Progenitor cell of endocrine pancreas (in vitro differentiated cells): Measurements from ENCODE around the gene RFC2. TPM values are rescaled to one million over a fixed set of nuclear protein-coding genes. Genes with fewer than 3 reads are reported as not detected.
"Not testable (repeated sequence)": the region's sequence is repeated elsewhere in the genome, so short reads cannot be mapped to it uniquely, and the experiment has no call there.

Source experiments
- DNase-seq: peaks from one replicate; pipeline ENCODE4 v3.0.0; 2021; ENCODE audit warnings: low spot score; ENCODE audit not compliant: unreplicated experiment
- H3K27ac Mint-ChIP-seq: 2 replicates; pipeline ENCODE4 v1.8.0; 2021; ENCODE audit warnings: mild to moderate bottlenecking, moderate library complexity, mixed read lengths
- H3K27me3 Mint-ChIP-seq: 2 replicates; pipeline ENCODE4 v1.8.0; 2021; ENCODE audit warnings: mixed read lengths
- H3K36me3 Mint-ChIP-seq: 2 replicates; pipeline ENCODE4 v1.8.0; 2022; ENCODE audit warnings: mixed read lengths; ENCODE audit not compliant: insufficient read depth
- H3K4me1 Mint-ChIP-seq: 2 replicates; pipeline ENCODE4 v1.8.0; 2021; ENCODE audit warnings: low read depth, mixed read lengths
- H3K4me3 Mint-ChIP-seq: 2 replicates; pipeline ENCODE4 v1.8.0; 2021; ENCODE audit warnings: low read depth, mild to moderate bottlenecking, moderate library complexity, mixed read lengths
- H3K9me3 Mint-ChIP-seq: 2 replicates; pipeline ENCODE4 v1.8.0; 2021; ENCODE audit warnings: low read depth, mixed read lengths
- total RNA-seq: library from RNA; stranded (reverse); gene quantifications from 2 replicates; pipeline ENCODE4 v1.2.1, GENCODE V29; 2021
- TF ChIP-seq, protein P1 (sequence below): fragments of 200-600 bp; sonication (generic); IDR thresholded peaks from one replicate; pipeline ENCODE4 v1.5.0; 2021; ENCODE audit warnings: antibody characterized with exemption, mild to moderate bottlenecking; ENCODE audit not compliant: unreplicated experiment

Gene RFC2
- total RNA-seq, 1 donor from 2014 or later, result 42.1 TPM

DNA sequence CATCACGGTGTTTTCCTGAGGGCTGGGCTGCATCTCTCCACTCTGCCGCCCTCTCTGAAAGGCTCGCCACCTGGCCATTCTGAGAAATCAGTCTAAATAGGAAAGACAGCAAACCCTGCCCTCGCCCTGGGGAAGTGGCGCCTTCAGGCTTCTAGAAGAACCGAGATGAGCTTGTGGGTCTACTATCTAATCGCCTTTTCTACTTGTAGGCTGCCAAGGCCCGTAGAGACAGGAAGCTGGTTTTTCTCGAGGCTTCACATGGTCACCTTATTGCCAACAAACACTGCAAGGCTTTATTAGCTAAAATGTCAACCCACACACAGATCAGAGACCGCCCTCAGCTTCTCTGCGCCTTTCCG lies 23.0 kb downstream of the RFC2 start:
- Mint-ChIP-seq H3K4me3 (no peak overlapping the region), H3K27ac (no peak overlapping the region), H3K36me3 (peaks cover 26% of the 10 kb centered on the region), H3K27me3 (no peaks in the 10 kb centered on the region), H3K4me1 (peaks cover 13% of the 10 kb centered on the region), H3K9me3 (no peaks in the 10 kb centered on the region)
- TF ChIP-seq, protein P1, sequence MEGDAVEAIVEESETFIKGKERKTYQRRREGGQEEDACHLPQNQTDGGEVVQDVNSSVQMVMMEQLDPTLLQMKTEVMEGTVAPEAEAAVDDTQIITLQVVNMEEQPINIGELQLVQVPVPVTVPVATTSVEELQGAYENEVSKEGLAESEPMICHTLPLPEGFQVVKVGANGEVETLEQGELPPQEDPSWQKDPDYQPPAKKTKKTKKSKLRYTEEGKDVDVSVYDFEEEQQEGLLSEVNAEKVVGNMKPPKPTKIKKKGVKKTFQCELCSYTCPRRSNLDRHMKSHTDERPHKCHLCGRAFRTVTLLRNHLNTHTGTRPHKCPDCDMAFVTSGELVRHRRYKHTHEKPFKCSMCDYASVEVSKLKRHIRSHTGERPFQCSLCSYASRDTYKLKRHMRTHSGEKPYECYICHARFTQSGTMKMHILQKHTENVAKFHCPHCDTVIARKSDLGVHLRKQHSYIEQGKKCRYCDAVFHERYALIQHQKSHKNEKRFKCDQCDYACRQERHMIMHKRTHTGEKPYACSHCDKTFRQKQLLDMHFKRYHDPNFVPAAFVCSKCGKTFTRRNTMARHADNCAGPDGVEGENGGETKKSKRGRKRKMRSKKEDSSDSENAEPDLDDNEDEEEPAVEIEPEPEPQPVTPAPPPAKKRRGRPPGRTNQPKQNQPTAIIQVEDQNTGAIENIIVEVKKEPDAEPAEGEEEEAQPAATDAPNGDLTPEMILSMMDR, result no peak
- no peak for DNase-seq

GRCh38 chr7:74230446-74231231 lies 23.6 kb downstream of the RFC2 start:
- peaks cover 26% of the 10 kb centered on the region for H3K36me3 Mint-ChIP-seq
- DNase-seq, result no peak
- H3K27me3 Mint-ChIP-seq, result no peaks in the 10 kb centered on the region
- peaks cover 13% of the 10 kb centered on the region for H3K4me1 Mint-ChIP-seq
- no peak overlapping the region for H3K4me3 Mint-ChIP-seq
- no peak overlapping the region for H3K27ac Mint-ChIP-seq
- no peaks in the 10 kb centered on the region for H3K9me3 Mint-ChIP-seq
- TF ChIP-seq, protein P1, result no peak

- DNase-seq, result no peak
- TF ChIP-seq, protein P1, result no peak
- H3K4me3 Mint-ChIP-seq, result no peak overlapping the region
- peaks cover 22% of the 10 kb centered on the region for H3K36me3 Mint-ChIP-seq
- peaks cover 7% of the 10 kb centered on the region for H3K4me1 Mint-ChIP-seq
- no peak overlapping the region for H3K27ac Mint-ChIP-seq
- H3K27me3 Mint-ChIP-seq, result no peaks in the 10 kb centered on the region
- H3K9me3 Mint-ChIP-seq, result no peaks in the 10 kb centered on the region
Measured at GRCh38 chr7:74228951-74229900, 25.0 kb downstream of the RFC2 start.

DNA sequence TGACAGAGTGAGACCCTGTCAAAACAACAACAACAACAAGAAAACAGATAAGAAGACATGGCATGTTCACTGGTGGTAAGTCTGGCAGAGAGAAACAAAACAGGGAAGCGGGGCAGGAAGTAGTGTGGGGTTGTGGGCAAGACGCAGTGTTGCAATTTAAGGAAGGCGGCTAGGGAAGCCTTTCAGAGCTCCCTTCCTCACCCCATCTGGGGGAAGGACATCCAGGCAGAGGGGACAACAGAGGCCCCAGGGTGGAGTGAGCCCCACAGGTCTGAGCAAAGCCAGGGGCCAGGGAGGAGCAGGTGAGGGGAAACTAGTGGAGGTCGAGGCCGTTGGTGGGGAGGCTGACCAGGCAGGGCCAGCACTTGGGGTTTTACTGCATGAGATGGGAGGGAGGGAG lies 27.6 kb downstream of the RFC2 start:
- Mint-ChIP-seq H3K4me3 (no peak overlapping the region), H3K36me3 (peaks cover 22% of the 10 kb centered on the region), H3K27me3 (no peaks in the 10 kb centered on the region), H3K9me3 (no peaks in the 10 kb centered on the region), H3K4me1 (no peaks in the 10 kb centered on the region), H3K27ac (no peak overlapping the region)
- DNase-seq, result no peak
- TF ChIP-seq, protein P1, result no peak

DNA sequence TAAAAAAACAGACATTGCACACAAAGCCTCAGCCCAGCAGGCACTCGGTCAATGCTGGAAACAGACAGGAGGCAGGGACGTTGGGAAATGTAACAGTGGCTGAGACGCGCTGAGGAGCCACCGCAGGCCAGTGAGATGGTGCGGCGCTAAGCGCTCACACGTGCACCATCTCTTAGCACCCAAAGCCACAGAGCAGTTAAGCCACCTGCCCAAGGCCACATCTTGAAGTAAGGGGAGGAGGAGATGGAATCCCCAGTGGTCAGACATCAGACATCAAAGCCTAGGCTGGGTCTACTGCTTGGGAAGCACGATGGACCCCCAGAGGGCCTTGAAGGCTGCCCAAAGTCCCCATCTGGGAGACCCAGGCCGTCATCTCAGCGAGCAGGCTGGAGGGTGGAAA lies 28.8 kb downstream of the RFC2 start:
- no peak for DNase-seq
- H3K36me3 Mint-ChIP-seq, result peaks cover 15% of the 10 kb centered on the region
- H3K9me3 Mint-ChIP-seq, result no peaks in the 10 kb centered on the region
- TF ChIP-seq, protein P1, result no peak
- no peak overlapping the region for H3K4me3 Mint-ChIP-seq
- no peaks in the 10 kb centered on the region for H3K4me1 Mint-ChIP-seq
- H3K27ac Mint-ChIP-seq, result no peak overlapping the region
- H3K27me3 Mint-ChIP-seq, result no peaks in the 10 kb centered on the region

GRCh38 chr7:74224907-74225306 lies 29.3 kb downstream of the RFC2 start:
- DNase-seq, H3K27ac Mint-ChIP-seq, H3K4me1 Mint-ChIP-seq: not testable (repeated sequence)

More at GRCh38 chr7:74224907-74225306, 29.3 kb downstream of the RFC2 start:
- H3K9me3 Mint-ChIP-seq, H3K27me3 Mint-ChIP-seq, H3K4me3 Mint-ChIP-seq: not testable (repeated sequence)
- peaks cover 15% of the 10 kb centered on the region for H3K36me3 Mint-ChIP-seq
